ENCODE data around the gene NFILZ.
A peak's percentile ranks its signal among the peaks of the same experiment; 100 is the strongest.

The NFILZ gene, protein sequence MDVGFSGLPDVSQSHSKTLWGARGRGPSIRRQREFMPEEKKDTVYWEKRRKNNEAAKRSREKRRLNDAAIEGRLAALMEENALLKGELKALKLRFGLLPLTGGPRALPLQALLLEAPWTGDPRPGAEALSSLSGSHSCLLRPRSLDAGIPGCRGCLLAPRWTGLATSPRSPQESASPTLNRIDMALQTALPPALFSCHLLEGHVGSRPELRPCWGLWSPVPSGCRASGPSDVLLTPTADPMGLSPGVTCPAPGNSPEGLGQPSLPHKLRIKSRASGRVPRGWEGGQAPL

GRCh38 chr19:8629996-8630683 lies at the start of gene NFILZ:
NFILZ (plus strand) TSS chr19:8630633; CDS start chr19:8676766, 46,133 bp downstream.
- no peak for DNase-seq

GRCh38 chr19:8580710-8581281 lies 49.6 kb upstream of the NFILZ start:
- DNase-seq = peak; percentile 84

GRCh38 chr19:8584965-8585893 lies 45.2 kb upstream of the NFILZ start:
- DNase-seq = no peak

GRCh38 chr19:8585894-8586750 lies 44.3 kb upstream of the NFILZ start:
- DNase-seq = peak; percentile 60

DNA sequence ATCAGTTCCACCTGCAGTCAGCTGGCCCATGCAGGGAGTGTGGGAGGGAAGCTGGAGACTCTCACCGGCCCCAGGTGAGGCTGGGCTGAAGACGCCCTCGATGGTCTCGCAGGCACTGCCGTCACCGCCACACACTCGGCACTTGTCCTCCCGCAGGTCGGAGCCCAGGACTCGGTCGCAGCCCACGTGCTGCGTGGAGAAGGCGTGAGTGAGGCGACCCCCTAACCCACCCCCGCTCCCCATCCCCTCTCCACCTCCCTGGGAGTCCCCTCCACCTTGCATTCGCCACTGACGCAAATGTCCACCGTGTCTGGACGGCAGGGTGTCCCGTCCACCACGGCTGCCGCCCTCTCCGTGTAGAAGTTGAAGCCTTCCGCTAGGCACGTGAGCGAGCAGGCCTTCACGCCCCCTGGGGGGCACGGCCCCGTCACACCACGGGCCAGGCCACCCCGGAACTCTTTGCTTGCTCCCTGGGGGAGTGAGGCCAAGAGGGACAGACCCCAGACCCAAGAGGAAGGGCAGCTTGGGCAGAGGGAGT lies 41.2 kb upstream of the NFILZ start:
- no peak for DNase-seq

- peak; percentile 98 for DNase-seq
These were observed 38.0 kb upstream of the NFILZ start for GRCh38 chr19:8592231-8593009.

GRCh38 chr19:8593931-8594330 lies 36.5 kb upstream of the NFILZ start:
- DNase-seq = no peak

- DNase-seq = no peak
These were observed 34.8 kb upstream of the NFILZ start for GRCh38 chr19:8595651-8596050.

DNA sequence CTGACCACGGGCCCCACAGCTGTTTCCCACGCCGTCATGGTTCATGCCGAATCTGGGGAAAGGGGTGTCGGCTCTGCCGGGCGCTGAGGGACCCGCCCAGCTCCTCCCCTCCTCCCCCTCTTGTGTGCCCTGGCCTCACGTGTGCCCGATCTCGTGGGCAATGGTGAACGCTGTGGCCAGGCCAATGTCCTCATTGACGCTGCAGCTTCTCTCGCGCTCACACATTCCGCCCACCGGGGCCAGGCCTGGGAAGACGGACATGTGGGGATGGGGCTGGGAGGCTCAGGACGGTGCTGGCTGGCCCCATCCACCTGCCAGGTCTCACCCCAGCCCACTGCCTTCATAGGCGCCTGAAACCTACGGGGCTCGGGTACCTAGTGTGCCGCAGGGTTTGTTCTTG lies 34.3 kb upstream of the NFILZ start:
- DNase-seq = no peak

DNA sequence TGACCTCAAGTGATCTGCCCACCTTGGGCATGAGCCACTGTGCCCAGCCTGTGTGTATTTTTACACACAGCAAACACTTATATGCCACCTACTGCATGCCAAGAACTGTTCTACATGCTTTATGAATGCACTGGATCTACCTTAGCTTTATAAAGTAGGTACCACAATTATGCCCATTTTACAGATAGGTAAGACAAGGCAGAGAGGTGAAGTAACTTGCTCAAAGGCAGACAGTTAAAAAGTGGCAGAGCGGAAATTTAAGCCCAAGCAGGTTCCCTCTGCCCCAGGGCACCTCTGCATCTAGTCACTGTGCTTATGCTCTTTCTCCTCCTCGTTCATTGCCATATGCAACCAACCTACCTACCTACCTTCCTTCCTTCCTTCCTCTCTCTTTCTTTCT lies 30.4 kb upstream of the NFILZ start:
- no peak for DNase-seq

GRCh38 chr19:8600816-8601215 lies 29.6 kb upstream of the NFILZ start:
- no peak for DNase-seq

DNA sequence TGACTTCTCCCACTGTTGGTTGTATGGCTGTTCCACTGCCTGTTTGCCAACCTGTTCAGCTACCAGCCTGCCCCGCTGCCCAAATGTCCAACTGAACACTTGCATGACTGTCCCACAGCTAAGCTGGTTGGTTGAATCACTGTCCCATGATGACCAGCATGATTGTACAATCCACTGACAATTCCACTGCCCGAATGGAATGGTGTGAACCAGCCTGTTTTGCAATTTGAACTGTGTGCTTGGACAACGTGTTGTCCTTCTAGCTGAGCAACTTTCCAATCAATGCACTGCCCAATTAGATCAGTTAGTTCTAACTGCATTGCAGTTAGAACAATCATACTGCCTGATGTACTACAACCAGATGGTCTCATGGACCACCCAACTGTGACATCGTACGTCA lies 28.6 kb upstream of the NFILZ start:
- DNase-seq = no peak

GRCh38 chr19:8605514-8605913 lies 24.9 kb upstream of the NFILZ start:
- DNase-seq = no peak

DNA sequence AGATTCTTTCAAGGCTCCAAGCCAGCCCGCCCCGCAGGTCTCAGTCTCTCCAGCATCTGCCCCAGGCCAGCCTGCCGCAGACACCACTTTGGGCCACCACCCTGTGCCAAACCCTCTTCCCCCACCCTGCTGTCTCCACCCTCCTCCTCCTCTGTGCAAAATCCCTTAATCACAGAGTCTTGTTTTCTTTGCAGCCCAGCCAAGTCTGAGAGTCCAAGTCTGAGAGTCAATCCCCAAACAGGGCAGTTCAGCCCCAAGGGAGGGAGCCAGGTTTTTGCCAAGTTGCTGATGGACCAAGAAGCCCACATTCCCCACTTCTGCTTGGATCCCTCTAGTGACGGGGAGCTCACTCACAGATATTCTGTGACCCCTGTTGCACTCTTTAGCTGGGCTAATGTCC lies 23.0 kb upstream of the NFILZ start:
- DNase-seq = no peak

GRCh38 chr19:8608941-8609278 lies 21.5 kb upstream of the NFILZ start:
- no peak for DNase-seq

GRCh38 chr19:8609279-8610040 lies 21.0 kb upstream of the NFILZ start:
- no peak for DNase-seq

- peak; percentile 12 for DNase-seq
These were observed 20.1 kb upstream of the NFILZ start, which contains the start of gene ADAMTS10 for GRCh38 chr19:8610041-8610935. ADAMTS10 (minus strand) TSS chr19:8610715; CDS start chr19:8605710, 5,005 bp downstream.

GRCh38 chr19:8610936-8611300 lies 19.5 kb upstream of the NFILZ start:
- DNase-seq = no peak

- no peak for DNase-seq
These were observed 19.0 kb upstream of the NFILZ start for GRCh38 chr19:8611391-8611876.

All from stimulated activated CD4-positive, alpha-beta T cell treated with anti-CD3 and anti-CD28 coated beads, Interleukin-1b, Interleukin-23, amount 100 ng/mL, for 48 hours (primary cell).